ENCODE results near the gene AUP1. TPM values are rescaled to one million over a fixed set of nuclear protein-coding genes. Genes with fewer than 3 reads are reported as not detected.
A peak's percentile ranks its signal among the peaks of the same experiment; 100 is the strongest.

AUP1 gene
- total RNA-seq, 1 donor from 2014 or later, result 122 TPM

DNA sequence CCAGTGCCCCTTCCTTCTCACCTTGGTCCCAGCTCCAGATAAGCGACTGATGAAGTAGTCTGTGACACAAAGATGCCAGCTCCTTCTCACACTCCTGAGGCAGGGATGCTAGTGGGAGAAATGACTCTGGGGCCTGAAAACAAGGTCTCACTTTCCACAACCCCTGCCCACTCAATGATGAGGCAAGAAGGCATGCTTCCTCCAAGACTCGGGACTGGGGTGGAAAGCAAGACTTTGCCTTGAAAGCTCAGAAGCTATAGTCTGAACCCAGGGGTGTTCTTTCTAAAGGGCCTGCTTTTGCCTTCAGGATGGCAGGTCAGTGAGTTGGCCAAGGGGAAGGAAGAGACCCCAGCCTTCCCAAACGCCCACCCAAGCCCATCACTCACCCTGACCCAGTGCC is 48.1 kb downstream of the AUP1 start:
- ATAC-seq (no peak), DNase-seq (no peak)
- Histone ChIP-seq H3K4me3 (peak overlapping the region; percentile 98), H3K36me3 (peaks cover 42% of the 10 kb centered on the region), H3K27ac (peak overlapping the region; percentile 92), H3K27me3 (ENCODE audit: low read depth) (no peaks in the 10 kb centered on the region), H3K4me1 (peaks cover 41% of the 10 kb centered on the region), H3K9me3 (no peaks in the 10 kb centered on the region)
- TF ChIP-seq, protein P1, sequence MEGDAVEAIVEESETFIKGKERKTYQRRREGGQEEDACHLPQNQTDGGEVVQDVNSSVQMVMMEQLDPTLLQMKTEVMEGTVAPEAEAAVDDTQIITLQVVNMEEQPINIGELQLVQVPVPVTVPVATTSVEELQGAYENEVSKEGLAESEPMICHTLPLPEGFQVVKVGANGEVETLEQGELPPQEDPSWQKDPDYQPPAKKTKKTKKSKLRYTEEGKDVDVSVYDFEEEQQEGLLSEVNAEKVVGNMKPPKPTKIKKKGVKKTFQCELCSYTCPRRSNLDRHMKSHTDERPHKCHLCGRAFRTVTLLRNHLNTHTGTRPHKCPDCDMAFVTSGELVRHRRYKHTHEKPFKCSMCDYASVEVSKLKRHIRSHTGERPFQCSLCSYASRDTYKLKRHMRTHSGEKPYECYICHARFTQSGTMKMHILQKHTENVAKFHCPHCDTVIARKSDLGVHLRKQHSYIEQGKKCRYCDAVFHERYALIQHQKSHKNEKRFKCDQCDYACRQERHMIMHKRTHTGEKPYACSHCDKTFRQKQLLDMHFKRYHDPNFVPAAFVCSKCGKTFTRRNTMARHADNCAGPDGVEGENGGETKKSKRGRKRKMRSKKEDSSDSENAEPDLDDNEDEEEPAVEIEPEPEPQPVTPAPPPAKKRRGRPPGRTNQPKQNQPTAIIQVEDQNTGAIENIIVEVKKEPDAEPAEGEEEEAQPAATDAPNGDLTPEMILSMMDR (IDR thresholded peaks at IDR 0.05), result no peak
- intact Hi-C loops (cut with DNase I), result no loop called here

Other genes starting within 250 kb of the AUP1 start
- gene SLC4A5, start 186.3 kb downstream of the AUP1 start, total RNA-seq, result 4.2 TPM
- gene DCTN1, start 149.4 kb downstream of the AUP1 start, total RNA-seq, result 142 TPM
- gene C2orf81, start 108.1 kb downstream of the AUP1 start, total RNA-seq, result 10.0 TPM
- 14.5 TPM for gene WDR54, start 108.0 kb downstream of the AUP1 start, total RNA-seq
- 27.5 TPM for gene RTKN, start 87.8 kb downstream of the AUP1 start, total RNA-seq
- 38.4 TPM for gene INO80B, start 74.6 kb downstream of the AUP1 start, total RNA-seq
- 60.1 TPM for gene WBP1, start 71.3 kb downstream of the AUP1 start, total RNA-seq
- gene MOGS, start 64.3 kb downstream of the AUP1 start, total RNA-seq, result 50.9 TPM
- gene MRPL53, start 57.0 kb downstream of the AUP1 start, total RNA-seq, result 81.3 TPM
- gene CCDC142, start 46.7 kb downstream of the AUP1 start, total RNA-seq, result 20.2 TPM
- 23.0 TPM for gene TTC31, start 46.6 kb downstream of the AUP1 start, total RNA-seq
- 1.5 TPM for gene LBX2, start 30.1 kb downstream of the AUP1 start, total RNA-seq
- 28.4 TPM for gene PCGF1, start 22.0 kb downstream of the AUP1 start, total RNA-seq
- gene TLX2, start 15.3 kb downstream of the AUP1 start, total RNA-seq, result not detected
- gene DQX1, start 3.5 kb downstream of the AUP1 start, total RNA-seq, result 0.44 TPM
- 34.3 TPM for gene HTRA2, start 227 bp upstream of the AUP1 start, total RNA-seq
- gene LOXL3, start 24.2 kb upstream of the AUP1 start, total RNA-seq, result 12.1 TPM
- gene DOK1, start 25.0 kb upstream of the AUP1 start, total RNA-seq, result 38.4 TPM
- 1.8 TPM for gene M1AP, start 118.6 kb upstream of the AUP1 start, total RNA-seq
- 12.0 TPM for gene SEMA4F, start 124.5 kb upstream of the AUP1 start, total RNA-seq

All from lower lobe of right lung (tissue), 2 donors.